Peyer's patch (tissue), 4 donors: Measurements from ENCODE around the gene CHTOP. TPM values are rescaled to one million over a fixed set of nuclear protein-coding genes. Genes with fewer than 3 reads are reported as not detected.

ENCODE experiments used
- DNase-seq, 3 donors: peaks; one replicate each; pipeline ENCODE4 v3.0.0-alpha.2; 2017 to 2019
- H3K27ac ChIP-seq, 4 donors: fragments of 200-600 bp; sonication (generic); one replicate each; pipeline ENCODE4 v1.5.1; 2016 to 2019
- H3K27me3 ChIP-seq, 2 donors: fragments of 200-600 bp; sonication (generic); one replicate each; pipeline ENCODE4 v1.5.1; 2019
- H3K36me3 ChIP-seq, 3 donors: fragments of 200-600 bp; sonication (generic); one replicate each; pipeline ENCODE4 v1.5.1; 2016 to 2019
- H3K4me1 ChIP-seq, 4 donors: fragments of 200-600 bp; sonication (generic); one replicate each; pipeline ENCODE4 v1.5.1; 2016 to 2019
- H3K4me3 ChIP-seq, 4 donors: fragments of 200-600 bp; sonication (generic); 1 replicate in 3 of 4; 2 replicates in 1 of 4; pipeline ENCODE4 v1.5.1; 2016 to 2019; ENCODE audit warnings: mild to moderate bottlenecking in 1 of 4
- H3K9me3 ChIP-seq, 4 donors: fragments of 200-600 bp; sonication (generic); one replicate each; pipeline ENCODE4 v1.5.1; 2016 to 2019; ENCODE audit warnings: mild to moderate bottlenecking in 1 of 4
- POLR2A ChIP-seq, 2 donors: fragments of 450-650 bp; IDR thresholded peaks; one replicate each; pipeline ENCODE4 v1.5.1; 2017; ENCODE audit warnings: antibody characterized with exemption in 2 of 2, mild to moderate bottlenecking in 2 of 2, moderate library complexity in 2 of 2
- total RNA-seq, 4 donors: library from RNA; depleted of rRNA; stranded (reverse); fragments of >200 nt; gene quantifications; one replicate each; pipeline ENCODE4 v1.1.0, GENCODE V29; 2016
- TF ChIP-seq, protein P1 (sequence below), 6 experiments: fragments of 450-650 bp in 4 of 6; fragments of 200-600 bp in 2 of 6; sonication (generic) in 1 of 6; IDR thresholded peaks; one replicate each; pipeline ENCODE4 v1.5.1; 2017 to 2019; ENCODE audit warnings: antibody characterized with exemption in 6 of 6, mild to moderate bottlenecking in 3 of 6, moderate library complexity in 1 of 6

CHTOP gene
- total RNA-seq, 4 donors from 2014 or later: 53.8 to 80.8 (median 68.7) TPM

DNA sequence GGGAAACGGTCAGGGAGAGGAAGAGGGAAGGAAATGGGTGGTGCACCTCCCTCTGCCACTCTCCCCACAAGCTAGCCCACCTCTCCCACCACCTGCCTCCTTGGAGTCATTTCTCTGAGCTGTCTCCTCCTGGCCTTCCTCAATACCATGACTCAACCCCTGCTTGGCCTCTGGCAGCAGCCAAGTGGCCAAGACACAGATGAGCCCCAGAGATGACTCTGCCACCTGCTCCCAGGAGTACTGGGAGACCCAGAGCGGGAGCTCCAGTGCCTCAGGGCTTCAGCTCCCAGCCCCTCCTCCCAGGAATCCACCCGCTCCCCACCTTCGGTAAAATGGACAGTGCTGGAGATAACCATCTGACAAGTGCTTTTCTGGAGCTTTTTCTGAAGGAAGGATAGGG is 23.5 kb upstream of the CHTOP start:
- peak in 1 of 3 donors; percentile 53 for DNase-seq
- Histone ChIP-seq H3K4me3 (peak overlapping the region in 2 of 4 donors; percentile 64 to 76), H3K4me1 (peaks cover 0 to 55% (median 0%) of the 10 kb centered on the region in 4 donors)

DNA sequence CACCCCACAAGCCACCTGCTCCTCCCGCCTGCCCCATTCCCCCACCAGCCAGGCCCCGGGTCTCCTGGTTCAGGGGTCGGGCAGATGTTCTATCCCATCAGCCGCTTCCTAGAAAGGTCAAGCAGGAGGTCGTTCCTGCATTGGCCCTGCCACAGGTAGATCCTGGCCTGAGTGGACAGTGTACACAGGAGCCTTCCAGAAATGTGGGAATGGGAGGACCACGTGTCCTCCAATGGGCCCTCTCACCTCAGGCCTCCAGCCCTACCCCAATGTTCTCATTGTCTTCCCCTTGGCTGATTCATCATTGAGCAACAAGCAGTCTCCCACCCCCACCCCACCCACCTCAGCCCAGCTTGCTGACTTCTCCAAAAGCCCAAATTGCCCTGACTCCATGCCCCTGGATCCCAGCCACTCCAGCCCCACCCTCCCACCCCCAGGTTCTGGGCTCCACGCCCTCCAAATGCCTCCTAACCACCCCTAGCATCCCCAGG is 23.0 kb upstream of the CHTOP start:
- peak overlapping the region; percentile 1 to 100 (median 91) for H3K27ac ChIP-seq
- H3K4me1 ChIP-seq: peaks cover 0 to 55% (median 0%) of the 10 kb centered on the region in 4 donors
- no peak for DNase-seq
- TF ChIP-seq, protein P1, sequence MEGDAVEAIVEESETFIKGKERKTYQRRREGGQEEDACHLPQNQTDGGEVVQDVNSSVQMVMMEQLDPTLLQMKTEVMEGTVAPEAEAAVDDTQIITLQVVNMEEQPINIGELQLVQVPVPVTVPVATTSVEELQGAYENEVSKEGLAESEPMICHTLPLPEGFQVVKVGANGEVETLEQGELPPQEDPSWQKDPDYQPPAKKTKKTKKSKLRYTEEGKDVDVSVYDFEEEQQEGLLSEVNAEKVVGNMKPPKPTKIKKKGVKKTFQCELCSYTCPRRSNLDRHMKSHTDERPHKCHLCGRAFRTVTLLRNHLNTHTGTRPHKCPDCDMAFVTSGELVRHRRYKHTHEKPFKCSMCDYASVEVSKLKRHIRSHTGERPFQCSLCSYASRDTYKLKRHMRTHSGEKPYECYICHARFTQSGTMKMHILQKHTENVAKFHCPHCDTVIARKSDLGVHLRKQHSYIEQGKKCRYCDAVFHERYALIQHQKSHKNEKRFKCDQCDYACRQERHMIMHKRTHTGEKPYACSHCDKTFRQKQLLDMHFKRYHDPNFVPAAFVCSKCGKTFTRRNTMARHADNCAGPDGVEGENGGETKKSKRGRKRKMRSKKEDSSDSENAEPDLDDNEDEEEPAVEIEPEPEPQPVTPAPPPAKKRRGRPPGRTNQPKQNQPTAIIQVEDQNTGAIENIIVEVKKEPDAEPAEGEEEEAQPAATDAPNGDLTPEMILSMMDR (IDR thresholded peaks at IDR 0.05): no peak
- TF ChIP-seq POLR2A (IDR thresholded peaks at IDR 0.05): no peak
- peak overlapping the region in 2 of 4 donors; percentile 64 to 76 for H3K4me3 ChIP-seq
- H3K27me3 ChIP-seq: no peaks in the 10 kb centered on the region
- H3K9me3 ChIP-seq: no peaks in the 10 kb centered on the region
- H3K36me3 ChIP-seq: peaks cover 0 to 17% (median 0%) of the 10 kb centered on the region in 3 donors

More for the DNA sequence above, 23.5 kb upstream of the CHTOP start:
- peak overlapping the region in 3 of 4 donors; percentile 85 to 100 (median 97) for H3K27ac ChIP-seq
- no peaks in the 10 kb centered on the region for H3K27me3 ChIP-seq
- H3K36me3 ChIP-seq: peaks cover 0 to 21% (median 0%) of the 10 kb centered on the region in 3 donors
- peak in 1 of 2 donors; percentile 36 for TF ChIP-seq POLR2A (IDR thresholded peaks at IDR 0.05)
- TF ChIP-seq, protein P1 (IDR thresholded peaks at IDR 0.05): no peak
- H3K9me3 ChIP-seq: no peaks in the 10 kb centered on the region

DNA sequence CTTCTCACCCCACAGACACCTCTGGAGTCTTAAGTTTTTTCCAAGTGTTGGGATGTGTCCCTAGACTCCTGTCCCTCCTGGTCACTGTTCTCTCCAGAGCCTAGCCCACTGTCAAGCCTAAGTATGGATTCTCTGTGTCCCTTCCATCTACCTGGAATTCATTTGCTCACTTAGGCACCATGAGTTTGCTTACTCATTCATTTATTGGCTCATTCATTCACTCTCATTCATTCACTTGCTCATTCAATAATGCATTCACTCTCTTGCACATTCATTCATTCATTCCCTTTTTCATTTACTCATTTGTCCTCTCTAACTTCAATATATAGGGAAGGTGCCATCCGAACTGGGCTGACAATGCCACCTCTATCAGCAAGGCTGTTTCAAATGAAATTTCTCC is 22.5 kb upstream of the CHTOP start:
- Histone ChIP-seq H3K4me1 (peaks cover 0 to 57% (median 0%) of the 10 kb centered on the region in 4 donors), H3K36me3 (peaks cover 0 to 15% (median 0%) of the 10 kb centered on the region in 3 donors), H3K27ac (peak overlapping the region; percentile 1 to 100 (median 94)), H3K27me3 (no peaks in the 10 kb centered on the region), H3K4me3 (peak overlapping the region in 3 of 4 donors; percentile 48 to 76 (median 64)), H3K9me3 (no peaks in the 10 kb centered on the region)
- DNase-seq: no peak
- no peak for TF ChIP-seq POLR2A (IDR thresholded peaks at IDR 0.05)
- TF ChIP-seq, protein P1 (IDR thresholded peaks at IDR 0.05): no peak

DNA sequence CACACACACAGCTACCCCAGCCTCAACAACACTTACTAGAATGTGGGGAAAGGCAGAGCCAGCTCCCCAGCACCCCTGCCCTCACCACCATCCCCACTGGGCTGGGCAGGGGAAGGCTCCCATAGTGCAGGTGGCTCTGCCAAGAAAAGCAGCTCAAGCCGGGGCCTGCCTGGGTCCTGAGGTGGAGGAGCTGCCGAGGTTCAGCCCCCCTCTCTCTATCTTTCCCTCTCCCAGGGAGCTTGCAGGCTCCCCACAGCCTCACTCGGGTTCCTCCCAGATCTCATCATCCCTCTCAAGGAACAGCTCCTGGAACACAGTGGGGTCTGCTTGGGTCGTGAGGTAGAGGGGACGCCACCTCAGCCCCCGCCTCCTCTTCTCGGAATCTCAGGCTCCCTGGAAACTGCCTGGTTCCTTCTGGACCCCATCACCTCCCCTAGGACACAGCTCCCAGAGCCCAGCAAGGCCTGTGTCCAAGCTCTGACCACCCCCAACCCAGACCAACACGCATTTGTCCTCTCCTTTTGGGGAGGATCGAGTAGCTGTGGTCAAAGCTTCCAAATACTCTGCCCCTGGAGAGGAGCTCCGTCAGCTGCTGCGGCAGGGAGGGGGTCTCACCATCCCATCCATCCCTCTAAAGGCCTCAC is 21.6 kb upstream of the CHTOP start:
- H3K36me3 ChIP-seq: peaks cover 0 to 6% (median 0%) of the 10 kb centered on the region in 3 donors
- no peak for TF ChIP-seq POLR2A (IDR thresholded peaks at IDR 0.05)
- TF ChIP-seq, protein P1 (IDR thresholded peaks at IDR 0.05): no peak
- peak overlapping the region; percentile 60 to 100 (median 92) for H3K27ac ChIP-seq
- H3K4me3 ChIP-seq: peak overlapping the region; percentile 32 to 76 (median 56)
- no peaks in the 10 kb centered on the region for H3K9me3 ChIP-seq
- peaks cover 0 to 65% (median 3%) of the 10 kb centered on the region in 4 donors for H3K4me1 ChIP-seq
- no peaks in the 10 kb centered on the region for H3K27me3 ChIP-seq
- DNase-seq: peak in 1 of 3 donors; percentile 59

DNA sequence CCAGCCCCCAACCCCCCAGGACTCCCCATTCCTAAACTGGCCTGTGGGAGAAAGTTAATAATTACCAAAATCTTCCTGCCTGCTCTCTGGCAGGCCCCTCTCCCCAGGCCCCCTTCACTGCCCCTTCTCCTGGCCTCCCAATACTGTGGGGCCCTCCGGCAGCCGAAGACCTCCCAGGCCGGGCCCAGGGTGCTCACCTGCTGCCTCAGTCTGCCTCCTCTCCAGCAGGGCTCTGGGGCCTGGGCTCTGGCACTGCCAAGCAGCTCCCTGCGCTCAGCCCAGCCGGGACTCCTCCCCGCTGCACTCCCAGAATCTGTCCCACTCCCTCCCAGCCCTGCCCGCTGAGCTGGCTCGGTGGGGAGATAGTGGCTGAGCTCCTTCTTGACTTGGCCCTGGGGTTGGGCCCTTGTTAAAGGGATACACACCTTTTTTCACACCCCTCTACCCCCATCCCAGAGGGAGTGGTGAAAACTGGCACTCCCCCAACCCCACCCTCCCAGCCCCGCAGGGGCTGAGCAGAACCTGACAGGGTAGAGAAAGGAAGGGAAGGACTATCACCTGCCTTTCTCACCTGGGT is 21.0 kb upstream of the CHTOP start, which contains the start of gene S100A16:
S100A16 (minus strand) TSS at position 383 of the 577 bp plus-strand sequence. CDS start 4,986 bp downstream, outside the sequence.
- H3K27me3 ChIP-seq: no peaks in the 10 kb centered on the region
- peak within 1 kb of the TSS; percentile 60 to 100 (median 92) for H3K27ac ChIP-seq
- H3K36me3 ChIP-seq: peaks cover 0 to under 1% (median 0%) of the 10 kb centered on the region in 3 donors
- H3K4me3 ChIP-seq: peak within 1 kb of the TSS; percentile 32 to 76 (median 56)
- peaks cover 0 to 60% (median 4%) of the 10 kb centered on the region in 4 donors for H3K4me1 ChIP-seq
- H3K9me3 ChIP-seq: no peaks in the 10 kb centered on the region
- peak; percentile 95 to 98 for TF ChIP-seq POLR2A (IDR thresholded peaks at IDR 0.05)
- TF ChIP-seq, protein P1 (IDR thresholded peaks at IDR 0.05): no peak
- peak in 2 of 3 donors; percentile 90 to 92 for DNase-seq
